ENCODE data around the gene TMEM130. TPM values are rescaled to one million over a fixed set of nuclear protein-coding genes. Genes with fewer than 3 reads are reported as not detected.

TMEM130 gene
- total and polyA plus RNA-seq, 2 experiments from 2014 or later, result 0.33 to 0.90 TPM

GRCh38 chr7:98868450-98868849 lies 1.4 kb downstream of the TMEM130 start:
- DNase-seq (ENCODE audit: low spot score), result no peak
- H3K4me2 ChIP-seq, result no peak overlapping the region
- TF ChIP-seq CTCF (IDR thresholded peaks at IDR 0.05; ENCODE audit: poor library complexity), result no peak
- TF ChIP-seq EZH2phosphoT487 (IDR thresholded peaks at IDR 0.05; ENCODE audit: low read depth, severe bottlenecking, unreplicated experiment), result no peak
- TF ChIP-seq EZH2 (IDR thresholded peaks at IDR 0.05; ENCODE audit: borderline replicate concordance), result no peak
- whole genome bisulfite sequencing (ENCODE audit: low lambda C conversion rate, missing lambda C conversion rate), result 86% methylated on average over 2 of the region's 2 CpGs
- no peak overlapping the region for H3K4me3 ChIP-seq
- H3K4me1 ChIP-seq (ENCODE audit: insufficient read depth), result no peaks in the 10 kb centered on the region
- no peaks in the 10 kb centered on the region for H4K20me1 ChIP-seq (ENCODE audit: insufficient read depth, poor library complexity, severe bottlenecking)
- H3K27me3 ChIP-seq, result peaks cover 37% of the 10 kb centered on the region
- H3K36me3 ChIP-seq (replicated peaks; ENCODE audit: insufficient read depth, low read depth), result no peaks in the 10 kb centered on the region
- no peaks in the 10 kb centered on the region for H3K9me2 ChIP-seq (replicated peaks; ENCODE audit: insufficient read depth)
- no peaks in the 10 kb centered on the region for H3K9me3 ChIP-seq (ENCODE audit: low read depth)
- no peak overlapping the region for H2AFZ ChIP-seq
- H3K27ac ChIP-seq, result no peak overlapping the region
- no peaks in the 10 kb centered on the region for H3K79me2 ChIP-seq

DNA sequence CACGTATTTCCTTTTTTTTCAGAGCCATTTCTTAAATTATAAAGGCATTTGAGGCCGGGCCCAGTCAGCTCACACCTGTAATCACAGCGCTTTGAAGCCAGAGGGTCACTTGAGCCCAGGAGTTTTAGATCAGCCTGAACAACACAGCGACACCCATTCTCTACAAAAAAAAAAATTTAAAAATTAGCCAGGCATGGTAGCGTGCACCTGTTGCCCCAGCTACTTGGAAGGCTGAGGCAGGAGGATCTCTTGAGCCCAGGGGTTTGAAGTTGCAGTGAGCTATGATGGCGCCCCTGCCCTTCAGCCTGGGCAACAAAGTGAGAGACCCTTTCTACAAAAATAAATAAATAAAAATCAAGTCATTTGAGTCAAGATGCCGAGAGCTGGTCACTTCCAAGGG lies 3.0 kb downstream of the TMEM130 start:
- Histone ChIP-seq H3K4me3 (no peak overlapping the region), H3K36me3 (replicated peaks; ENCODE audit: insufficient read depth, low read depth) (no peaks in the 10 kb centered on the region), H3K4me1 (ENCODE audit: insufficient read depth) (no peaks in the 10 kb centered on the region), H3K27ac (no peak overlapping the region), H3K27me3 (peaks cover 37% of the 10 kb centered on the region), H3K9me2 (replicated peaks; ENCODE audit: insufficient read depth) (no peaks in the 10 kb centered on the region), H3K79me2 (no peaks in the 10 kb centered on the region), H4K20me1 (ENCODE audit: insufficient read depth, poor library complexity, severe bottlenecking) (no peaks in the 10 kb centered on the region), H3K9me3 (ENCODE audit: low read depth) (no peaks in the 10 kb centered on the region), H3K4me2 (no peak overlapping the region), H2AFZ (no peak overlapping the region)
- WGBS (ENCODE audit: low lambda C conversion rate, missing lambda C conversion rate), result 95% methylated on average over 7 of the region's 7 CpGs
- no peak for TF ChIP-seq CTCF (IDR thresholded peaks at IDR 0.05; ENCODE audit: poor library complexity)
- DNase-seq (ENCODE audit: low spot score), result no peak

DNA sequence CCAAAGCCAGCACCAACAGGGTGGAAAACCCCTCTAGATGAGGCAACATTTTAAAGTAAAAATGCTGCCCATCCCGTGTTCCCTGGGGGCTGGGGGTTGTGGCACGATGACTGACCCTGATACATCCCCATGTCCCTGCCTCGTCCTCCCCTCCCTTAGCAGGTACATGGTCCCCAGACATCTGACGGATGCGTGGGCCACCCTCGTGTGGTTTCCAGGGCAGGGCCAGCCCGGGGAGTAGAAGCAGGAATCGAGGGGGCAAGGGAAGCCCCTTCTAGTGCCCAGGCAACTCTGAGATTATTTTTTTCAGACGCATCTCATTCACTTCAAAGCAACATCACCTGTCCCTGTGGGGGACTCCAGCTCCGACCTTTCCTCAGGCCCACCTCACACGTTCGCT lies 3.5 kb downstream of the TMEM130 start:
- no peak for DNase-seq (ENCODE audit: low spot score)
- H3K27ac ChIP-seq, result no peak overlapping the region
- no peak overlapping the region for H3K4me2 ChIP-seq
- no peaks in the 10 kb centered on the region for H3K79me2 ChIP-seq
- H3K9me3 ChIP-seq (ENCODE audit: low read depth), result no peaks in the 10 kb centered on the region
- H3K4me1 ChIP-seq (ENCODE audit: insufficient read depth), result no peaks in the 10 kb centered on the region
- H3K27me3 ChIP-seq, result peaks cover 33% of the 10 kb centered on the region
- no peaks in the 10 kb centered on the region for H3K9me2 ChIP-seq (replicated peaks; ENCODE audit: insufficient read depth)
- TF ChIP-seq CTCF (IDR thresholded peaks at IDR 0.05; ENCODE audit: poor library complexity), result no peak
- no peak for TF ChIP-seq EZH2 (IDR thresholded peaks at IDR 0.05; ENCODE audit: borderline replicate concordance)
- H4K20me1 ChIP-seq (ENCODE audit: insufficient read depth, poor library complexity, severe bottlenecking), result no peaks in the 10 kb centered on the region
- H3K36me3 ChIP-seq (replicated peaks; ENCODE audit: insufficient read depth, low read depth), result no peaks in the 10 kb centered on the region
- H3K4me3 ChIP-seq, result no peak overlapping the region
- WGBS (ENCODE audit: low lambda C conversion rate, missing lambda C conversion rate), result 95% methylated on average over 12 of the region's 12 CpGs
- H2AFZ ChIP-seq, result no peak overlapping the region

GRCh38 chr7:98864731-98865453 lies 4.9 kb downstream of the TMEM130 start:
- H3K4me3 ChIP-seq, result no peak overlapping the region
- WGBS (ENCODE audit: low lambda C conversion rate, missing lambda C conversion rate), result 78% methylated on average over 14 of the region's 14 CpGs

More at GRCh38 chr7:98864731-98865453, 4.9 kb downstream of the TMEM130 start:
- Histone ChIP-seq H3K27me3 (peaks cover 19% of the 10 kb centered on the region), H3K27ac (no peak overlapping the region), H3K4me2 (no peak overlapping the region), H3K4me1 (ENCODE audit: insufficient read depth) (no peaks in the 10 kb centered on the region), H3K9me3 (ENCODE audit: low read depth) (no peaks in the 10 kb centered on the region), H4K20me1 (ENCODE audit: insufficient read depth, poor library complexity, severe bottlenecking) (no peaks in the 10 kb centered on the region), H3K9me2 (replicated peaks; ENCODE audit: insufficient read depth) (no peaks in the 10 kb centered on the region), H3K36me3 (replicated peaks; ENCODE audit: insufficient read depth, low read depth) (no peaks in the 10 kb centered on the region), H2AFZ (no peak overlapping the region), H3K79me2 (no peaks in the 10 kb centered on the region)
- DNase-seq (ENCODE audit: low spot score), result no peak
- TF ChIP-seq EZH2phosphoT487 (IDR thresholded peaks at IDR 0.05; ENCODE audit: low read depth, severe bottlenecking, unreplicated experiment), result no peak
- TF ChIP-seq CTCF (IDR thresholded peaks at IDR 0.05; ENCODE audit: poor library complexity), result no peak
- TF ChIP-seq EZH2 (IDR thresholded peaks at IDR 0.05; ENCODE audit: borderline replicate concordance), result no peak
